ENCODE data around the gene ZNF684. TPM values are rescaled to one million over a fixed set of nuclear protein-coding genes. Genes with fewer than 3 reads are reported as not detected.

Gene ZNF684
- total and polyA plus RNA-seq, 2 donors (not counting 1 experiment from before 2014, with no cell fraction given): 3.3 to 4.1 TPM

DNA sequence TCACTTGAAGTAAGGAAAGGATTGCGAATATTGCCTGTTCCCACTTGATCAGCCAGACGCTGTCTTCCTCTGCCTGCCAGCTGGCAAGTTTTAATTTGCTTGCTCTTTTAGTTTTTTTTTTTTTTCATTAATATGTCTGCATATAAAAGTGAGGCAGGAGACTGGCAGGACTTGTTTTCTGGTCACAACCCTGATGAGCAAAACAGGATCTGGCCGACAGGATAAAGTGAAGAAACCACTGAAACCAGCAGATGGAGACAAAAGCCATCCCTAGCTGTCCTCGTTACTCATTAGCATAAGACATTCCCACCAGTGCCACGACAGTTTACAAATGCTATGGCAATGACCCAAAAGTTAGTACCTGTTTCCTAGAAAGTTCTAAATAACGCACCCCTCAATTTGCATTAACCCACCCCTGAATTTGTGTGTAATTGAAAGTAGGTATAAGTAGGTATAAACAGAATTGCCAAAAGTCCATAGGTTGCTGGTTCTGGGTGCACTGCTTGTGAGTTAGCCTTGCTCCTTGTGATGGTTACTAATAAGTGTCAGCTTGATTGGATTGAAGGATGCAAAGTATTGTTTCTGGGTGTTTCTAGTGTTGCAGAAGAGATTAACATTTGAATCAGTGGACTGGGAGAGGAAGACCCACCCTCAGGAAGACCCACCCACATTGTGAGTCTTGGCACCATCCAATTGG, 60.8 kb downstream of the ZNF684 start:
- Histone ChIP-seq H3K4me2 (ENCODE audit: extremely low read depth, insufficient read depth, low read length) (no peak overlapping the region), H3K9me3 (ENCODE audit: control insufficient read depth, insufficient read depth, low read depth, low read length) (no peaks in the 10 kb centered on the region), H2AFZ (ENCODE audit: low read length) (no peak overlapping the region), H3K4me3 (replicated peaks in 1 of 4; ENCODE audit: control extremely low read depth in 1 of 4, insufficient read depth in 1 of 4, low read depth in 3 of 4, low read length in 4 of 4) (no peak overlapping the region), H3K79me2 (ENCODE audit: control insufficient read depth, insufficient read depth, low read length) (no peaks in the 10 kb centered on the region), H3K4me1 (ENCODE audit: control insufficient read depth, extremely low read depth, insufficient read depth, low read length) (no peaks in the 10 kb centered on the region), H4K20me1 (ENCODE audit: control insufficient read depth, extremely low read depth, insufficient read depth, low read length) (no peaks in the 10 kb centered on the region), H3K9ac (ENCODE audit: insufficient read depth, low read length) (no peak overlapping the region), H3K27ac (ENCODE audit: insufficient read depth, low read length) (no peak overlapping the region), H3K36me3 (ENCODE audit: control insufficient read depth, insufficient read depth, low read length) (no peaks in the 10 kb centered on the region), H3K27me3 (ENCODE audit: control insufficient read depth, insufficient read depth, low read length) (peaks cover 5% of the 10 kb centered on the region)
- DNase-seq (ENCODE audit: low read depth in 2 of 2): peak; percentile 38 to 39
- TF ChIP-seq, protein P1, sequence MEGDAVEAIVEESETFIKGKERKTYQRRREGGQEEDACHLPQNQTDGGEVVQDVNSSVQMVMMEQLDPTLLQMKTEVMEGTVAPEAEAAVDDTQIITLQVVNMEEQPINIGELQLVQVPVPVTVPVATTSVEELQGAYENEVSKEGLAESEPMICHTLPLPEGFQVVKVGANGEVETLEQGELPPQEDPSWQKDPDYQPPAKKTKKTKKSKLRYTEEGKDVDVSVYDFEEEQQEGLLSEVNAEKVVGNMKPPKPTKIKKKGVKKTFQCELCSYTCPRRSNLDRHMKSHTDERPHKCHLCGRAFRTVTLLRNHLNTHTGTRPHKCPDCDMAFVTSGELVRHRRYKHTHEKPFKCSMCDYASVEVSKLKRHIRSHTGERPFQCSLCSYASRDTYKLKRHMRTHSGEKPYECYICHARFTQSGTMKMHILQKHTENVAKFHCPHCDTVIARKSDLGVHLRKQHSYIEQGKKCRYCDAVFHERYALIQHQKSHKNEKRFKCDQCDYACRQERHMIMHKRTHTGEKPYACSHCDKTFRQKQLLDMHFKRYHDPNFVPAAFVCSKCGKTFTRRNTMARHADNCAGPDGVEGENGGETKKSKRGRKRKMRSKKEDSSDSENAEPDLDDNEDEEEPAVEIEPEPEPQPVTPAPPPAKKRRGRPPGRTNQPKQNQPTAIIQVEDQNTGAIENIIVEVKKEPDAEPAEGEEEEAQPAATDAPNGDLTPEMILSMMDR (conservative IDR thresholded peaks at IDR 0.05 in 1 of 2, IDR thresholded peaks at IDR 0.05 in 1 of 2; ENCODE audit: low read depth in 1 of 2, low read length in 2 of 2): peak; percentile 25 to 57
- TF ChIP-seq EZH2 (IDR thresholded peaks at IDR 0.05; ENCODE audit: low read length, missing control alignments): no peak

- Histone ChIP-seq H3K4me1 (ENCODE audit: control insufficient read depth, extremely low read depth, insufficient read depth, low read length) (no peaks in the 10 kb centered on the region), H2AFZ (ENCODE audit: low read length) (no peak overlapping the region), H3K4me2 (ENCODE audit: extremely low read depth, insufficient read depth, low read length) (no peak overlapping the region), H3K9me3 (ENCODE audit: control insufficient read depth, insufficient read depth, low read depth, low read length) (no peaks in the 10 kb centered on the region), H3K79me2 (ENCODE audit: control insufficient read depth, insufficient read depth, low read length) (no peaks in the 10 kb centered on the region), H4K20me1 (ENCODE audit: control insufficient read depth, extremely low read depth, insufficient read depth, low read length) (no peaks in the 10 kb centered on the region), H3K36me3 (ENCODE audit: control insufficient read depth, insufficient read depth, low read length) (no peaks in the 10 kb centered on the region), H3K4me3 (replicated peaks in 1 of 4; ENCODE audit: control extremely low read depth in 1 of 4, insufficient read depth in 1 of 4, low read depth in 3 of 4, low read length in 4 of 4) (no peak overlapping the region), H3K9ac (ENCODE audit: insufficient read depth, low read length) (no peak overlapping the region), H3K27me3 (ENCODE audit: control insufficient read depth, insufficient read depth, low read length) (no peaks in the 10 kb centered on the region), H3K27ac (ENCODE audit: insufficient read depth, low read length) (no peak overlapping the region)
- peak in 1 of 2 donors; percentile 21 for DNase-seq (ENCODE audit: low read depth in 2 of 2)
- no peak for TF ChIP-seq EZH2 (IDR thresholded peaks at IDR 0.05; ENCODE audit: low read length, missing control alignments)
These were observed 62.2 kb downstream of the ZNF684 start for GRCh38 chr1:40593449-40594186.

- Histone ChIP-seq H3K27ac (ENCODE audit: insufficient read depth, low read length) (no peak overlapping the region), H3K27me3 (ENCODE audit: control insufficient read depth, insufficient read depth, low read length) (no peaks in the 10 kb centered on the region), H3K4me1 (ENCODE audit: control insufficient read depth, extremely low read depth, insufficient read depth, low read length) (no peaks in the 10 kb centered on the region), H3K9me3 (ENCODE audit: control insufficient read depth, insufficient read depth, low read depth, low read length) (no peaks in the 10 kb centered on the region), H3K4me2 (ENCODE audit: extremely low read depth, insufficient read depth, low read length) (no peak overlapping the region), H3K36me3 (ENCODE audit: control insufficient read depth, insufficient read depth, low read length) (no peaks in the 10 kb centered on the region), H3K4me3 (replicated peaks in 1 of 4; ENCODE audit: control extremely low read depth in 1 of 4, insufficient read depth in 1 of 4, low read depth in 3 of 4, low read length in 4 of 4) (no peak overlapping the region), H2AFZ (ENCODE audit: low read length) (no peak overlapping the region), H4K20me1 (ENCODE audit: control insufficient read depth, extremely low read depth, insufficient read depth, low read length) (no peaks in the 10 kb centered on the region), H3K9ac (ENCODE audit: insufficient read depth, low read length) (no peak overlapping the region), H3K79me2 (ENCODE audit: control insufficient read depth, insufficient read depth, low read length) (no peaks in the 10 kb centered on the region)
- no peak for DNase-seq (ENCODE audit: low read depth in 2 of 2)
- TF ChIP-seq EZH2 (IDR thresholded peaks at IDR 0.05; ENCODE audit: low read length, missing control alignments): no peak
- TF ChIP-seq, protein P1 (conservative IDR thresholded peaks at IDR 0.05 in 1 of 2, IDR thresholded peaks at IDR 0.05 in 1 of 2; ENCODE audit: low read depth in 1 of 2, low read length in 2 of 2): no peak
These were observed 62.7 kb downstream of the ZNF684 start for GRCh38 chr1:40594187-40594531.
